BJ (cell line): ENCODE measurements around the gene TBC1D1. TPM values are rescaled to one million over a fixed set of nuclear protein-coding genes. Genes with fewer than 3 reads are reported as not detected.

Source experiments
- CTCF ChIA-PET: fragments of 350-600 bp; formaldehyde crosslinking; extraction: SDS; loops from one replicate; lab custom pipeline; 2021; ENCODE audit warnings: antibody characterized with exemption, inconsistent platforms; lab: Yijun Ruan, JAX
- POLR2A ChIA-PET: fragments of 300-600 bp; sonication (Branson Sonifier 250); formaldehyde crosslinking; extraction: SDS; loops from one replicate; lab custom pipeline; 2021; ENCODE audit warnings: antibody characterized with exemption; lab: Charles Lee
- DNase-seq: peaks from one replicate; pipeline ENCODE4 v3.0.0-alpha.2; 2011; ENCODE audit warnings: low read depth
- H3K27me3 ChIP-seq: 2 replicates; pipeline ENCODE4 v1.6.0; 2011; ENCODE audit warnings: low read length; ENCODE audit not compliant: control insufficient read depth, insufficient read depth
- H3K36me3 ChIP-seq: 2 replicates; pipeline ENCODE4 v1.5.1; 2011; ENCODE audit warnings: low read length; ENCODE audit not compliant: control insufficient read depth, insufficient read depth
- H3K4me3 ChIP-seq: 2 replicates; pipeline ENCODE4 v1.5.1; 2011; ENCODE audit warnings: low read depth, mild to moderate bottlenecking, control low read depth, low read length
- polyA plus RNA-seq: library from polyadenylated mRNA; depleted of rRNA; stranded (reverse); fragments of >200 nt; gene quantifications from 2 replicates; pipeline ENCODE4 v1.2.3, GENCODE V29; 2011
- TF ChIP-seq, protein P1 (sequence below): IDR thresholded peaks from 2 replicates; pipeline ENCODE4 v1.5.1; 2011; ENCODE audit warnings: low read depth, mild to moderate bottlenecking, control low read depth, inconsistent platforms, low read length, moderate library complexity; ENCODE audit not compliant: insufficient read depth

TBC1D1 gene
- polyA plus RNA-seq, 1 experiment: 46.1 TPM

DNA sequence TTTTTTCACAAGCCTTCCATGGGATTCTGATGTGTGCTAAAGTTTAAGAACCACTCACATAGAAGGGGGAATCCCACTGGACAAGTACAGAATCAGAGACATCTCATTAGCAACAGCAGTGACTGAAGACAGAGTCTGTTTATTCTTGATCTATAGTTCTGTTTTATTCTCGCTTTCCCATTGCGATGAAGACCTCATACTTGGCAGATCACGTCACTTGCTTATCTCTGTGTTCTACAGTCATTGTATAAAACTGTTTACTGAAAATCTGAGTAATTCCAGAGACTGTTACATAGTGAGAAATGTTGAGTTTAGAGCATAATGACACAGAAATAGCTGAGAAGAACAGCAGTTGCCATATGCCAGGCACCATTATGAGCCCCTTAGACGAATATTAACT, 254.9 kb downstream of the TBC1D1 start:
- TF ChIP-seq, protein P1, sequence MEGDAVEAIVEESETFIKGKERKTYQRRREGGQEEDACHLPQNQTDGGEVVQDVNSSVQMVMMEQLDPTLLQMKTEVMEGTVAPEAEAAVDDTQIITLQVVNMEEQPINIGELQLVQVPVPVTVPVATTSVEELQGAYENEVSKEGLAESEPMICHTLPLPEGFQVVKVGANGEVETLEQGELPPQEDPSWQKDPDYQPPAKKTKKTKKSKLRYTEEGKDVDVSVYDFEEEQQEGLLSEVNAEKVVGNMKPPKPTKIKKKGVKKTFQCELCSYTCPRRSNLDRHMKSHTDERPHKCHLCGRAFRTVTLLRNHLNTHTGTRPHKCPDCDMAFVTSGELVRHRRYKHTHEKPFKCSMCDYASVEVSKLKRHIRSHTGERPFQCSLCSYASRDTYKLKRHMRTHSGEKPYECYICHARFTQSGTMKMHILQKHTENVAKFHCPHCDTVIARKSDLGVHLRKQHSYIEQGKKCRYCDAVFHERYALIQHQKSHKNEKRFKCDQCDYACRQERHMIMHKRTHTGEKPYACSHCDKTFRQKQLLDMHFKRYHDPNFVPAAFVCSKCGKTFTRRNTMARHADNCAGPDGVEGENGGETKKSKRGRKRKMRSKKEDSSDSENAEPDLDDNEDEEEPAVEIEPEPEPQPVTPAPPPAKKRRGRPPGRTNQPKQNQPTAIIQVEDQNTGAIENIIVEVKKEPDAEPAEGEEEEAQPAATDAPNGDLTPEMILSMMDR: no peak
- ChIA-PET POLR2A (no interaction called here), CTCF (interaction anchor here (0.9 to 1.1 kb wide), 2 partner anchors 74 to 83 kb away, joined by 3 read pairs; no protein-coding TSS in a partner anchor)
- no peaks in the 10 kb centered on the region for H3K36me3 ChIP-seq
- no peaks in the 10 kb centered on the region for H3K27me3 ChIP-seq
- H3K4me3 ChIP-seq: no peak overlapping the region
- no peak for DNase-seq

DNA sequence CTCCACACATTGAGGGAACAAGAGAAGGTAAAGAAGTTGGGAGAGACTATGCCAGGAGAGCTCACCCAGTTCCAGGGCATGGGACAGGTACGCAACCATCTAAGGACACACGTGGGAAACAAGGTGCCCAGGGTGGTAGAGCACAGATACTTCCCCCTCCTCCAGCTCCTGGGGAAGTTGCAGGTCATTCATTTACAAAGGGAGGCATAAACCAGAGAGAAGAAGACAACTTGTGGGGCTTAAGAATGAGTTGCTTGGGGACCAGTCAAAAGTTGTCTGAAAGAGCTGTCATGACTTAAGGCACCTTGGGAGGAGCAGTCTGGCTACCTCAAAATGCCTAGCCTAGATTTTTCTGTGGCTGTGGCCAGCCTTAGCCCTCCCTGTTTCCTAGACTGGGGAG, 255.5 kb downstream of the TBC1D1 start:
- ChIA-PET POLR2A (no interaction called here), CTCF (interaction anchor here (0.9 to 1.1 kb wide), 2 partner anchors 74 to 84 kb away, joined by 3 read pairs; no protein-coding TSS in a partner anchor)
- no peaks in the 10 kb centered on the region for H3K27me3 ChIP-seq
- DNase-seq: no peak
- H3K36me3 ChIP-seq: no peaks in the 10 kb centered on the region
- TF ChIP-seq, protein P1: no peak
- no peak overlapping the region for H3K4me3 ChIP-seq

DNA sequence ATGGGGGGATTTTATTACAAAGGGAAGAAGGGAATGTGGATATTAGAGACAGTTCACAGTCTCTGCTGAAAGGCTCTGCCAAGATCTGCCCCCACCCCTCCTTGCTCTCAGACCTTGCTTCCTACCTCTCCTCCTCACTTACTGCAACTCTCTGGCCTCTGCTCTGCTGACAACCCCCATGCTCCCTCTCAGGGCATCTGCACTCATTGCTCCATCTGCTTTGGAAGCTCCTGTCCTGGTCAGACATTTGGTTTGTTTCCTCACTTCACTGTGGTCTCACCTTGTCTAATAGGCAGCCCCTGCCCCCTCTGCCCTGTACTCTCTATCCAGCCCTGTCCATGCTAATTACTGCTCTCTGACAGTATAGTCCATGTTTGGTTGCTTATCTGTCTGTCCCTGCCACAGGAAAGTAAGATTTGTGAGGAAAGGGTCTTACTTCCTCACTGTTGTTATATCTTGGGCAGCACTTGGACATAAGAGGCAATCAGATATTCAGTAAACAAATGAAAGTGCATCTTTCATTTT, 258.6 kb downstream of the TBC1D1 start:
- H3K4me3 ChIP-seq: no peak overlapping the region
- H3K27me3 ChIP-seq: no peaks in the 10 kb centered on the region
- TF ChIP-seq, protein P1: no peak
- ChIA-PET POLR2A (no interaction called here), CTCF (interaction anchor here (1.0 kb wide), 1 partner anchor 91 kb away, joined by 3 read pairs; no protein-coding TSS in a partner anchor)
- no peaks in the 10 kb centered on the region for H3K36me3 ChIP-seq
- DNase-seq: no peak

DNA sequence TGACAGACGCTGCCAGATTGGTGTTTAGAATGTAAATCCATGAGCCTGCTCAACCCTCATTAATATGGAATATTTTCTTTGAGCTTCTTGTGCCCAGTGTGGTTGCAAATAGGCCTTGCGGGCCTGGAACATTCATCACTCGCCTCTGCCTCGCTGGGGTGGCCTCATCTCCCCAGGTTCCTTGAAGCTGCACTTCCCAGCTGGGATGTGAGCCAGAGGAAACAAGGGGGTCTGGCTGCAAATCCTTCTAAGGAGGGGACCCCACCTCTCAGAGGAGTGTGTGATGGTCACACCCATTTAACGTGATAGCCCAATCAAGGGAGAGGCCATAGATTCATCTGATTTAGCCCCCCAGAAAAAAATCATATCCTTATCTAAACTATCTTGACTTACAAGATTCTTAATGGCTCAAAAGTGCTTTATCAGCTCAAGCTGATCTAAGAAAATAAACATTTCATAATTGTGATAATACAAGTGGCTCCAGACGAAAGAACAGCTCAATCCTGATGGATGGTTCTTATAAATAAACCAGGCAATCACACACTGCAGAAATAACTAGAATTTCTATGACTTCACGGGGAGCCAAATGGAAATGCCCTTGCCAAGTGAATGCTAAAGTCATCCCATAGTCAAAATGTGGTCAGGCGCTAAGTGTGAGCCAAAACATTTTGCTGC, 259.2 kb downstream of the TBC1D1 start:
- POLR2A ChIA-PET: no interaction called here
- no peaks in the 10 kb centered on the region for H3K27me3 ChIP-seq
- no peak overlapping the region for H3K4me3 ChIP-seq
- TF ChIP-seq, protein P1: no peak
- no peaks in the 10 kb centered on the region for H3K36me3 ChIP-seq
- CTCF ChIA-PET: interaction anchor here (0.6 to 1.0 kb wide), 2 partner anchors 65 to 91 kb away, joined by 3 read pairs; no protein-coding TSS in a partner anchor
- DNase-seq: no peak

DNA sequence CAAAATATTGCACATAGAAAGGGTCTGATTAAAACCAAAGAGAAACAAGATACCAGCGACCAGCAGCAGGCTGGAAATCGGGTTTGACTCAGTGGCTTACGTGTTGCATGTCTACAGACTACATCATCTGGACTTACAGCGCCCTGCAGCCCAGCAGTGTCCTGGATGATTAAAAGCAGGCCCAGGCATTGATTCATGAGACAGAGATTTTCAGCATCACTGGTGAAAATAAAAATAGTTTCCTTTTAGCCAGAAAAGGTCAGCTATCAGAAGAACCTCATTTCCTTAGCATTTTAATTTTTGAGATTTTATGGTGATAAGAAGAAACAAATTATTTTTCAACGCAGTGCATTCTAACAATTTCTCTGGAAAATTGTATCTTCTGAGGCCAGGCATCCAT, 259.9 kb downstream of the TBC1D1 start:
- TF ChIP-seq, protein P1: no peak
- ChIA-PET POLR2A (no interaction called here), CTCF (interaction anchor here (0.6 kb wide), 1 partner anchor 65 kb away, joined by 3 read pairs; no protein-coding TSS in a partner anchor)
- H3K27me3 ChIP-seq: no peaks in the 10 kb centered on the region
- no peak overlapping the region for H3K4me3 ChIP-seq
- no peaks in the 10 kb centered on the region for H3K36me3 ChIP-seq
- DNase-seq: no peak
